ENCODE measurements around the gene SBF1.
"Not testable (repeated sequence)": the region's sequence is repeated elsewhere in the genome, so short reads cannot be mapped to it uniquely, and the experiment has no call there.

The SBF1 gene

GRCh38 chr22:50403701-50404101 is 71.1 kb downstream of the SBF1 start:
- peaks cover 11% of the 10 kb centered on the region for H3K36me3 ChIP-seq (ENCODE audit: control insufficient read depth, insufficient read depth, low read length)
- H3K9me3 ChIP-seq (ENCODE audit: control insufficient read depth, insufficient read depth, low read length), result no peaks in the 10 kb centered on the region
- no peak overlapping the region for H3K9ac ChIP-seq (ENCODE audit: low read depth, low read length)
- no peaks in the 10 kb centered on the region for H3K4me1 ChIP-seq (ENCODE audit: control insufficient read depth, insufficient read depth, low read length)
- no peak overlapping the region for H3K4me3 ChIP-seq (ENCODE audit: low read depth, low read length)
- H3K27me3 ChIP-seq (ENCODE audit: control insufficient read depth, insufficient read depth, low read length), result no peaks in the 10 kb centered on the region

GRCh38 chr22:50401907-50402306 is 72.9 kb downstream of the SBF1 start:
- Histone ChIP-seq H3K27me3 (ENCODE audit: control insufficient read depth, insufficient read depth, low read length) (no peaks in the 10 kb centered on the region), H3K36me3 (ENCODE audit: control insufficient read depth, insufficient read depth, low read length) (peaks cover 6% of the 10 kb centered on the region), H3K4me3 (ENCODE audit: low read depth, low read length) (no peak overlapping the region), H3K9ac (ENCODE audit: low read depth, low read length) (no peak overlapping the region), H3K4me1 (ENCODE audit: control insufficient read depth, insufficient read depth, low read length) (peaks cover 5% of the 10 kb centered on the region), H3K9me3 (ENCODE audit: control insufficient read depth, insufficient read depth, low read length) (no peaks in the 10 kb centered on the region)

GRCh38 chr22:50400931-50401330 is 73.9 kb downstream of the SBF1 start:
- Histone ChIP-seq H3K27me3 (ENCODE audit: control insufficient read depth, insufficient read depth, low read length) (no peaks in the 10 kb centered on the region), H3K4me3 (ENCODE audit: low read depth, low read length) (no peak overlapping the region), H3K4me1 (ENCODE audit: control insufficient read depth, insufficient read depth, low read length) (peaks cover 11% of the 10 kb centered on the region), H3K9ac (ENCODE audit: low read depth, low read length) (no peak overlapping the region), H3K36me3 (ENCODE audit: control insufficient read depth, insufficient read depth, low read length) (no peaks in the 10 kb centered on the region), H3K9me3 (ENCODE audit: control insufficient read depth, insufficient read depth, low read length) (no peaks in the 10 kb centered on the region)

GRCh38 chr22:50400406-50400805 is 74.4 kb downstream of the SBF1 start:
- H3K9ac ChIP-seq (ENCODE audit: low read depth, low read length), result no peak overlapping the region
- H3K4me3 ChIP-seq (ENCODE audit: low read depth, low read length), result no peak overlapping the region
- H3K27me3 ChIP-seq (ENCODE audit: control insufficient read depth, insufficient read depth, low read length), result no peaks in the 10 kb centered on the region
- H3K9me3 ChIP-seq (ENCODE audit: control insufficient read depth, insufficient read depth, low read length), result no peaks in the 10 kb centered on the region
- H3K36me3 ChIP-seq (ENCODE audit: control insufficient read depth, insufficient read depth, low read length), result no peaks in the 10 kb centered on the region
- peaks cover 11% of the 10 kb centered on the region for H3K4me1 ChIP-seq (ENCODE audit: control insufficient read depth, insufficient read depth, low read length)

- Histone ChIP-seq H3K27me3 (ENCODE audit: control insufficient read depth, insufficient read depth, low read length) (no peaks in the 10 kb centered on the region), H3K36me3 (ENCODE audit: control insufficient read depth, insufficient read depth, low read length) (no peaks in the 10 kb centered on the region), H3K9ac (ENCODE audit: low read depth, low read length) (no peak overlapping the region), H3K4me1 (ENCODE audit: control insufficient read depth, insufficient read depth, low read length) (peaks cover 11% of the 10 kb centered on the region), H3K9me3 (ENCODE audit: control insufficient read depth, insufficient read depth, low read length) (no peaks in the 10 kb centered on the region), H3K4me3 (ENCODE audit: low read depth, low read length) (no peak overlapping the region)
Measured at GRCh38 chr22:50399751-50400331, 75.0 kb downstream of the SBF1 start.

GRCh38 chr22:50398831-50399648 is 75.8 kb downstream of the SBF1 start:
- H3K4me1 ChIP-seq (ENCODE audit: control insufficient read depth, insufficient read depth, low read length), result peaks cover 11% of the 10 kb centered on the region
- no peak overlapping the region for H3K9ac ChIP-seq (ENCODE audit: low read depth, low read length)
- peaks cover 1% of the 10 kb centered on the region for H3K36me3 ChIP-seq (ENCODE audit: control insufficient read depth, insufficient read depth, low read length)
- no peaks in the 10 kb centered on the region for H3K9me3 ChIP-seq (ENCODE audit: control insufficient read depth, insufficient read depth, low read length)
- no peaks in the 10 kb centered on the region for H3K27me3 ChIP-seq (ENCODE audit: control insufficient read depth, insufficient read depth, low read length)
- H3K4me3 ChIP-seq (ENCODE audit: low read depth, low read length), result no peak overlapping the region

- H3K9me3 ChIP-seq (ENCODE audit: control insufficient read depth, insufficient read depth, low read length); H3K36me3 ChIP-seq (ENCODE audit: control insufficient read depth, insufficient read depth, low read length); H3K27me3 ChIP-seq (ENCODE audit: control insufficient read depth, insufficient read depth, low read length); H3K9ac ChIP-seq (ENCODE audit: low read depth, low read length); H3K4me3 ChIP-seq (ENCODE audit: low read depth, low read length): not testable (repeated sequence)
- H3K4me1 ChIP-seq (ENCODE audit: control insufficient read depth, insufficient read depth, low read length), result peaks cover 11% of the 10 kb centered on the region
Measured at GRCh38 chr22:50397371-50398060, 77.3 kb downstream of the SBF1 start.

GRCh38 chr22:50396751-50397370 is 78.0 kb downstream of the SBF1 start:
- Histone ChIP-seq H3K36me3 (ENCODE audit: control insufficient read depth, insufficient read depth, low read length) (peaks cover 3% of the 10 kb centered on the region), H3K27me3 (ENCODE audit: control insufficient read depth, insufficient read depth, low read length) (no peaks in the 10 kb centered on the region), H3K9me3 (ENCODE audit: control insufficient read depth, insufficient read depth, low read length) (no peaks in the 10 kb centered on the region), H3K9ac (ENCODE audit: low read depth, low read length) (peak overlapping the region; percentile 3), H3K4me1 (ENCODE audit: control insufficient read depth, insufficient read depth, low read length) (peaks cover 11% of the 10 kb centered on the region), H3K4me3 (ENCODE audit: low read depth, low read length) (peak overlapping the region; percentile 8)

All from iPS-15b (cell line).